SW 1271 (cell line): ENCODE measurements around the gene SSTR5.

Experiments used
- DNase-seq, 2 experiments: peaks; one replicate each; lab custom pipeline; 2025; lab: John Stamatoyannopoulos, UW

The SSTR5 gene

DNA sequence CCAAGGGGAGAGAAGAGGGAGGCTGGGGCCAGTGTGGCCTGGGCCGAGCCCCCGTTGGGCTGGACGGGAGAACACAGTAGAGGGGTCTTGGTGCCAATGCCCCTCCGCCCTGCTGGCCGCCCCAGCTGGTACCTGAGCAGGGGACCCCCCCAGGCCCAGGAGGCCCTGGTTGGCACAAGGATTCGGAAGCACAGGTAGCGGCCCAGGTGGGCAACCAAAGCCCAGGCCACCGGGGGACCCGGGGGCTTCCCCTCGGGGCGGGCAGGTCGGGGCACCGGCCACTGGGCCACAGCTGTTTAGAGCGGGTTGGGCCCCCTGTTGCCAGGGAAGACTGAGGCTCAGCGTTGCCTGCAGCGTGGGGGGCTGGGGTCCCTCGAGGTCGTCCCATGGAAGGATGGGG is 51.7 kb downstream of the SSTR5 start:
- no peak for DNase-seq

DNA sequence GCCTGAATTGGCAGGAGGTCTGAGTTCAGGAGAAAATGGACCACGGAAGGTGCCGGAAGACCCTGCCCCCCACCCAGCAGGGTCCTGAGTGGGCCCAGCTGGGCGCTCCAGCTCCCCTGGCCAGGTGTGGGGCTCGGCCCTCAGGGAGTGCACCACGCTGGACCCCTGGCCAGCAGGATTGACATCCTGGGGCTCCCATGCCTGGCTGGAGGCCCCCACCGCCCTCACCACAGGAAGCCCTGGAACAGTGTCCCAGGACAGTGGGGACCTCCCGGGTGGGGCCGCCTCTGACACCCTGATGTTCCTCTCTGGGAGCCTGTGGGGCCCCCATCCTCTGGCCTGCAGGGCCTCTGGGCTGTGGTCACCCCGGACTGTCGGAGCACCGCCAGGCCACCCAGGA is 52.2 kb downstream of the SSTR5 start:
- DNase-seq, result no peak

DNA sequence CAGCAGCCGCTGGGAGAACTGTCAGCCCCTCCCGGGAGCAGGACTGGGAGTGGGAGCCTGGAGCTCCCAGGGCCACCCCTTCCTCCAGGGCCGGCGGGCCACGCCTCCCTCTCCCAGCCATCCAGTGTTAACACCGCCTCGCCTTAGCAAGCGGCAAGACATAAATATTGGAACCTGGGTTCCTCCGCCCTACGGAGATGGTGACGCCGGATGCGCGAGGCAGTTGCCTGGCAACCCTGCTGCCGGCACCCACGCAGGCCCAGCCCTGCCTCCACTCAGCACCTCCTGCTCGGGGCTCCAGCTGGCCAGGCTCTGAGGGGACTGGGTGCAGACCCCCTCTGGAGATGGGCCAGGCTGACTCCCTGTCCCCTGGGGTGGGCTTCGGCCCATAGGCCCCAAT is 52.9 kb downstream of the SSTR5 start:
- no peak for DNase-seq

DNA sequence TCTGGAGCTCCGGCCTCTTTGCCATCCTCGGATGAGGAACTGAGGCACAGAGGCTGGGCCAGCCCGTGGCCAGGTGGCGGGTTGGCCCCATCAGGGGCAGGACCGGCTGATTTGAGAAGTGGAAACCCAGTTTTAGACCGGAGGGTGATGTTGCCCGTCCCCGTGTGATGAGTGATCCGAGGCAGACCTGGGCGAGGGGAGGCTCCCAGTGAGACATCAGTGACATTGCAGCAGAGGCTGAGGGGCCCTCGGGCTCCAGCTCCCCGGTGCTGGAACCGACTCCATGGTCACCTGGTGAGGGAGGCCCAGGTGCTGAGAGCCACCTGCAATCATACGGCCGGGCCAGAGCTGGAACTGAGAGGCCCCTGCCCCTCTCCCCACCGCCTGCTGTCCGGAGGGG is 53.5 kb downstream of the SSTR5 start:
- no peak for DNase-seq

DNA sequence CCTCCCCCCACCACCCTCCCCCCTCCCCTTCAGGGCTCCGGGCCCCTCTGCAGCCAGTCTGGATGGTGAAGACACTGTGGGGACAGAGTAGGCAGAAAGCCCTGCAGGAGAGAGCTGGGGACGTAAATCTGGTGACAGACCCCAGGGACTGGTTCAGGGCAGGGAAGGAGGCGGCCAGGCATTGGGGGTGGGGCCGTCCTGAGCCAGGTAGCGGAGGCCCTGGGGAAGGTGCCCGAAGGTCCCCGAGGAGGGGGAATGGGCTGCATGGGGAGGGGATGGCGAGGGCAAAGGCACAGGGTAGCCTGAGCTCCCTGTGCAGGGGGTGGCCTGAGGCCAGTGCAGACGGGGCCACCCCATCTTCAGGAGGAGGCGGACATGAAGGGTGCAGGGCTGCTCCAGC is 54.0 kb downstream of the SSTR5 start:
- DNase-seq, result no peak

DNA sequence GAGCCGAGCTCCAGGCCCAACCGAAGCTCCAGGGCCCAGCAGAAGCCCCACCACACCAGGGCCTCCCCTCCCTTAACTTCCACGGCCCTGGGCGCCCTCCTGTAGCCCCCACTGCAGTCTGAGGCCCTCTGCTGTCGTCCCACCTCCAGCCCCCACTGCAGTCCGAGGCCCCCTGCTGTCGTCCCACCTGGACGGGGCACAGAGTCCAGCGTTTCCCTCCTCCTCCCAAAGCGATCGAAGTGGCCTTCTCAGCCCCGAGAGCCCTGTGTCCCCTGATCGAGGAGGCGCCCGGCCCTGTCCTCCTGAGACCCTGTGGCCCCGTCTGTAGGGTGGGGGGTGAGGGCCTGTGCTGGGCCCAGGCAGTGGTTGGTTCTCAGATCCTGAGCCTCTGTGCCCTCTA is 54.6 kb downstream of the SSTR5 start:
- DNase-seq, result no peak

DNA sequence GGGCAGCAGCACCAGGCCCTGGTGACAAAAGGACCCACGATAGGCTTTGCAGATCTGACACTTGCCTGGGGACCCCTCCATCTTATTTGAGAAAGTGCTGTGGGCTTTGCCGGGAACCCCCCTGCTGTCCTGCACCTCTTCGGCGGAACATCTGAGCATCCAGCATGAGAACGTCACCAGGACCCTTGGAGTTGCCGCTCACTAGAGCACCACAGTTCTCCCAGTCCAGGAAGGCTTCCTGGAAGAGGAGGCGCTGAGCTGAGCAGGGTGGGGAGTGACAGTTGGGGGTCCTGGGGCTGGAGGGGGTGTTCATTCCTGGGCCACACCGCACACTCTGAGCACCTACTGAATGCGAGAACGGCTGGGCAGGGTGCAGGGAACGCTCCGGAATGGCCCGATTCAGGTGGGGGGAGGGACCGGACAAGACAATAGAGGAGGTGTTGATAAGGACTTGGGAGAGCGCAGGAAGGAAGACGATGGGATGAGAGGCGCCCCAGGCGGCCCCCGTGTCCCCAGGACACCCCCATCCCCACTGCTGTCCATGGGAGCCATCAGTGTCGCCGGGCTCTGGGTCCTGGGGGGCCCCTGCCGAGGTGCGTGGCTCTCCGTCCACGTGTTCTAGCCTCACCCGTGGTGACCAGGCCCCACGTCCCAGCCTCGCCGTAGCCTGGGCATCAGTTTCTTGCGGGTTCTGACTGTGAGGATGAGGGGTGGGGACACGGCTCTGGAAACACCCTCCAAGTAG is 55.6 kb downstream of the SSTR5 start:
- DNase-seq, result no peak

DNA sequence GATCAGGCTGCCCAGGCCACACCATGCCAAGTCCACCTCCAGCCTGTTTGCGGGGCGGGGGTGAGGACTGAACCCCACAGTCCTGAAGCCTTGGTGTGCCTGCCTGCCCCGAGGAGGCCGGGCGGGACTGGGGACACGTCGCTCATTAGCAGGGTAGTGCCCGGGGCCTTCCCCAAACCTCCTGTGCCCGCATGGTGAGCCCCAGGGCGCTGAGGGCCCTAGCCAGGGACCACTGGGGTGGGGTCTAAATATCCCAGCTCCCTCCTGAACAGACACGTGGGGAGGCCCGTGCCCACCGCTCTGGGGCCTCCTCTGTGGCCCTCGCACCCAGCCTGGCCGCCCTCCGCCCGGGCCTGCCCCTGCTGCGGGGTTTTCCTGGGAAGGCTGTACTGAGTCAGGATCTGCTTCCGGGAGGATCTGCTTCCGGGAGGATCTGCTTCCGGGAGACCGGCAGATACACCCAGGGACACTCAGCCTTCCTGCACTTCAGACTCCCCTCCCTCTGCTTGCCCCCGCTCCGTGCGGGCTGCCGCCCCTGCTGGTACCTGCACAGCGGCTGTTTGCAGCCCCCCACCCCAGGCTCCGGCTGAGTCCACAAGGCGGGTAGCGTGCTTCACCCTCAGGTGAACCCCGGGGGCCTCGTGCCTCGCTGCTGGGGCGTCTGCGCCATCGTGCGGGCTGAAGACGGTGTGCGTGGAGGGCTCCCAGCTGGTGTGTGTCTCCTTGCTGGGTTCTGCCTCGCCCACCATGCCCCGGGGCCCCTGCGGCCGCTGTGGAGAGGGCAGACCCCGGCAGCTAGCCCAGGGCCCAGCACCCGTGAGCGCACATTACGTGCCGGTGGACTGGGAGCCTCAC is 56.8 kb downstream of the SSTR5 start:
- DNase-seq, result no peak

DNA sequence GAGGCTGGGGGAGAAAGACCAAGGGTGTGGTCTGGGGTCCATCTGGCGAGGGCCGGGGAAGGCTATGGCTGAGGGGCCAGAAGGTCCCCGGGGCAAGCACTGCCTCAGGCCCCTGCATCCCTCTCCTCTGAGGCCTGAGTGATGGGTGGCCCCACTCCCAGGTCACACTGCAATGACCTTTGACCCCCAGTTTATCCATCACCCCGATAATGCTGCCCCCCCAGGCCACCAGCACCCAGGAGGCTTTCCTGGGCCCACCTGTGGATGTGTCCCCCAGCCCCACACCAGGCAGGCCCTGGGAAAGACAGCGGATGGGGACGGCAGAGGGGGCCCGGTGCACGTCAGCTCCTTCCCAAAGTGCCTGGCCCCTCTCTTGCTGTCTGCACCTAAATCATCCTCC is 57.8 kb downstream of the SSTR5 start:
- no peak for DNase-seq
